NCI-H1694 treated with DMSO at 0.1 percent for 48 hours (cell line): Measurements from ENCODE around the gene SLC27A1.
A peak's percentile ranks its signal among the peaks of the same experiment; 100 is the strongest.

Experiments
- DNase-seq: peaks from one replicate; lab custom pipeline; 2025; lab: John Stamatoyannopoulos, UW

The SLC27A1 gene

GRCh38 chr19:17470068-17470841 lies at the start of gene SLC27A1:
SLC27A1 (plus strand) TSS chr19:17470524; CDS start chr19:17470541, 17 bp downstream.
- DNase-seq, result peak; percentile 90

GRCh38 chr19:17421942-17422341 lies 48.4 kb upstream of the SLC27A1 start:
- no peak for DNase-seq

- no peak for DNase-seq
Measured at GRCh38 chr19:17423429-17424208, 46.7 kb upstream of the SLC27A1 start.

GRCh38 chr19:17424743-17425365 lies 45.5 kb upstream of the SLC27A1 start:
- peak; percentile 8 for DNase-seq

- DNase-seq, result no peak
Measured at GRCh38 chr19:17429641-17430113, 40.6 kb upstream of the SLC27A1 start.

GRCh38 chr19:17431417-17431816 lies 38.9 kb upstream of the SLC27A1 start:
- no peak for DNase-seq

- no peak for DNase-seq
Measured at GRCh38 chr19:17435218-17435617, 35.1 kb upstream of the SLC27A1 start.

- no peak for DNase-seq
Measured at GRCh38 chr19:17436094-17436873, 34.0 kb upstream of the SLC27A1 start.

GRCh38 chr19:17436874-17437267 lies 33.5 kb upstream of the SLC27A1 start:
- DNase-seq, result no peak

GRCh38 chr19:17441241-17442021 lies 28.9 kb upstream of the SLC27A1 start:
- peak; percentile 13 for DNase-seq

GRCh38 chr19:17445526-17446165 lies 24.7 kb upstream of the SLC27A1 start:
- DNase-seq, result no peak

- no peak for DNase-seq
Measured at GRCh38 chr19:17447704-17448130, 22.6 kb upstream of the SLC27A1 start.

GRCh38 chr19:17448131-17448967 lies 22.0 kb upstream of the SLC27A1 start, which contains the start of gene TMEM221:
TMEM221 (minus strand) TSS chr19:17448668; CDS start chr19:17448462, 206 bp downstream.
- no peak for DNase-seq

GRCh38 chr19:17450264-17451075 lies 19.9 kb upstream of the SLC27A1 start:
- DNase-seq, result no peak

- DNase-seq, result no peak
Measured at GRCh38 chr19:17451820-17452219, 18.5 kb upstream of the SLC27A1 start.

- DNase-seq, result no peak
Measured at GRCh38 chr19:17454576-17455071, 15.7 kb upstream of the SLC27A1 start.

GRCh38 chr19:17455308-17456123 lies 14.8 kb upstream of the SLC27A1 start:
- DNase-seq, result no peak
